Ishikawa (cell line): ENCODE results near the gene LSAMP.

Source experiments
- CEBPB ChIP-seq: IDR thresholded peaks from 2 replicates; pipeline ENCODE4 v1.6.1; 2012
- EP300 ChIP-seq: IDR thresholded peaks from 2 replicates; pipeline ENCODE4 v1.6.1; 2012; ENCODE audit warnings: borderline replicate concordance
- RAD21 ChIP-seq: IDR thresholded peaks from 2 replicates; pipeline ENCODE4 v1.6.1; 2012; ENCODE audit warnings: low read depth
- TAF1 ChIP-seq: IDR thresholded peaks from 2 replicates; pipeline ENCODE4 v1.6.1; 2012; ENCODE audit warnings: low read depth, mild to moderate bottlenecking
- TCF12 ChIP-seq: IDR thresholded peaks from 2 replicates; pipeline ENCODE4 v1.6.1; 2012; ENCODE audit warnings: low read depth
- TEAD4 ChIP-seq: IDR thresholded peaks from 2 replicates; pipeline ENCODE4 v1.6.1; 2012
- TF ChIP-seq, protein P1 (sequence below): IDR thresholded peaks from 2 replicates; pipeline ENCODE4 v1.6.1; 2012
- TF ChIP-seq, protein P2 (sequence below): IDR thresholded peaks from 2 replicates; pipeline ENCODE4 v1.6.1; 2012; ENCODE audit warnings: low read depth, mild to moderate bottlenecking

DNA sequence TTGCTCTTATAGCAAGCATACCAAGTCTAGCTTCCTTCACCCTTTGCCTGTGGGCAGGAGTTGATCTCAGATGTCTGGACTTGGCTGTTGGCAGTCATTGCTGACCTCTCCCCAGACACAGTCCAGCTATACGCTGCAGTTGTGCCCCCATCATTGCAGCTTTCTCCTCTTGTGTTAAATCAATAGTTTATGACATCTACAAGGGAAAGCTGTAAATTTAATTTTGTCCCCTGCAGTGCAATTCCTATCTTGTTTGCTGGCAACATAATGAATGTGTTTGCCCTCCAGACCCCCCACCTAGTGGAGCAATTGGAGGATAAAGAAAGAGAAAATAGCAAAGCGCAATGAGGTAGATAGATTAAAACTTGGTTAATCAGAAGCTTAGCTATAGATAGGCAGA lies 280.2 kb downstream of the LSAMP start:
- TF ChIP-seq EP300 = no peak
- TF ChIP-seq, protein P1, sequence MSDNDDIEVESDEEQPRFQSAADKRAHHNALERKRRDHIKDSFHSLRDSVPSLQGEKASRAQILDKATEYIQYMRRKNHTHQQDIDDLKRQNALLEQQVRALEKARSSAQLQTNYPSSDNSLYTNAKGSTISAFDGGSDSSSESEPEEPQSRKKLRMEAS = no peak
- TF ChIP-seq CEBPB = no peak
- TF ChIP-seq TEAD4 = no peak
- no peak for TF ChIP-seq TCF12
- no peak for TF ChIP-seq TAF1
- TF ChIP-seq, protein P2, sequence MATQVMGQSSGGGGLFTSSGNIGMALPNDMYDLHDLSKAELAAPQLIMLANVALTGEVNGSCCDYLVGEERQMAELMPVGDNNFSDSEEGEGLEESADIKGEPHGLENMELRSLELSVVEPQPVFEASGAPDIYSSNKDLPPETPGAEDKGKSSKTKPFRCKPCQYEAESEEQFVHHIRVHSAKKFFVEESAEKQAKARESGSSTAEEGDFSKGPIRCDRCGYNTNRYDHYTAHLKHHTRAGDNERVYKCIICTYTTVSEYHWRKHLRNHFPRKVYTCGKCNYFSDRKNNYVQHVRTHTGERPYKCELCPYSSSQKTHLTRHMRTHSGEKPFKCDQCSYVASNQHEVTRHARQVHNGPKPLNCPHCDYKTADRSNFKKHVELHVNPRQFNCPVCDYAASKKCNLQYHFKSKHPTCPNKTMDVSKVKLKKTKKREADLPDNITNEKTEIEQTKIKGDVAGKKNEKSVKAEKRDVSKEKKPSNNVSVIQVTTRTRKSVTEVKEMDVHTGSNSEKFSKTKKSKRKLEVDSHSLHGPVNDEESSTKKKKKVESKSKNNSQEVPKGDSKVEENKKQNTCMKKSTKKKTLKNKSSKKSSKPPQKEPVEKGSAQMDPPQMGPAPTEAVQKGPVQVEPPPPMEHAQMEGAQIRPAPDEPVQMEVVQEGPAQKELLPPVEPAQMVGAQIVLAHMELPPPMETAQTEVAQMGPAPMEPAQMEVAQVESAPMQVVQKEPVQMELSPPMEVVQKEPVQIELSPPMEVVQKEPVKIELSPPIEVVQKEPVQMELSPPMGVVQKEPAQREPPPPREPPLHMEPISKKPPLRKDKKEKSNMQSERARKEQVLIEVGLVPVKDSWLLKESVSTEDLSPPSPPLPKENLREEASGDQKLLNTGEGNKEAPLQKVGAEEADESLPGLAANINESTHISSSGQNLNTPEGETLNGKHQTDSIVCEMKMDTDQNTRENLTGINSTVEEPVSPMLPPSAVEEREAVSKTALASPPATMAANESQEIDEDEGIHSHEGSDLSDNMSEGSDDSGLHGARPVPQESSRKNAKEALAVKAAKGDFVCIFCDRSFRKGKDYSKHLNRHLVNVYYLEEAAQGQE = no peak
- no peak for TF ChIP-seq RAD21
